ENCODE data around the gene RIOK3.
"Not testable (repeated sequence)": the region's sequence is repeated elsewhere in the genome, so short reads cannot be mapped to it uniquely, and the experiment has no call there.

RIOK3 gene

GRCh38 chr18:23485386-23485785, 32.3 kb downstream of the RIOK3 start:
- TF ChIP-seq ZFX (IDR thresholded peaks at IDR 0.05): no peak
- TF ChIP-seq, protein P1, sequence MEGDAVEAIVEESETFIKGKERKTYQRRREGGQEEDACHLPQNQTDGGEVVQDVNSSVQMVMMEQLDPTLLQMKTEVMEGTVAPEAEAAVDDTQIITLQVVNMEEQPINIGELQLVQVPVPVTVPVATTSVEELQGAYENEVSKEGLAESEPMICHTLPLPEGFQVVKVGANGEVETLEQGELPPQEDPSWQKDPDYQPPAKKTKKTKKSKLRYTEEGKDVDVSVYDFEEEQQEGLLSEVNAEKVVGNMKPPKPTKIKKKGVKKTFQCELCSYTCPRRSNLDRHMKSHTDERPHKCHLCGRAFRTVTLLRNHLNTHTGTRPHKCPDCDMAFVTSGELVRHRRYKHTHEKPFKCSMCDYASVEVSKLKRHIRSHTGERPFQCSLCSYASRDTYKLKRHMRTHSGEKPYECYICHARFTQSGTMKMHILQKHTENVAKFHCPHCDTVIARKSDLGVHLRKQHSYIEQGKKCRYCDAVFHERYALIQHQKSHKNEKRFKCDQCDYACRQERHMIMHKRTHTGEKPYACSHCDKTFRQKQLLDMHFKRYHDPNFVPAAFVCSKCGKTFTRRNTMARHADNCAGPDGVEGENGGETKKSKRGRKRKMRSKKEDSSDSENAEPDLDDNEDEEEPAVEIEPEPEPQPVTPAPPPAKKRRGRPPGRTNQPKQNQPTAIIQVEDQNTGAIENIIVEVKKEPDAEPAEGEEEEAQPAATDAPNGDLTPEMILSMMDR (conservative IDR thresholded peaks at IDR 0.05): no peak
- no peak overlapping the region for H3K27ac ChIP-seq

- TF ChIP-seq, protein P1 (conservative IDR thresholded peaks at IDR 0.05): no peak
- TF ChIP-seq ZFX (IDR thresholded peaks at IDR 0.05): no peak
- no peak overlapping the region for H3K27ac ChIP-seq
These were observed 34.9 kb downstream of the RIOK3 start for GRCh38 chr18:23487738-23488570.

DNA sequence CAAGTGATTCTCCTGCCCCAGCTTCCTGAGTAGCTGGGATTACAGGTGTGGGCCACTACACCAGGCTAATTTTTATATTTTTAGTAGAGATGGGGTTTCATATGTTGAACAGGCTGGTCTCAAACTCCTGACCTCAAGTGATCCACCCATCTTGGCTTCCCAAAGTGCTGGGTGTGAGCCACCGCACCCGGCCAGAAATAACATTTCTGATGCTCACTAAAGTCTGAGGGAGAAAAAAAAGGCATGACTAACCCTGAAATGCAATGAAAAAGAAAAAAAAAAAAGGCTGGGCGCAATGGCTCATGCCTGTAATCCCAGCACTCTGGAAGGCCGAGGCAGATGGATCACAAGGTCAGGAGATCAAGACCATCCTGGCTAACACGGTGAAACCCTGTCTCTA, 36.5 kb downstream of the RIOK3 start:
- H3K27ac ChIP-seq: not testable (repeated sequence)

GRCh38 chr18:23493654-23494053, 40.6 kb downstream of the RIOK3 start:
- H3K27ac ChIP-seq: no peak overlapping the region
- TF ChIP-seq, protein P1 (conservative IDR thresholded peaks at IDR 0.05): no peak
- no peak for TF ChIP-seq ZFX (IDR thresholded peaks at IDR 0.05)

- H3K27ac ChIP-seq: no peak overlapping the region
- TF ChIP-seq, protein P1 (conservative IDR thresholded peaks at IDR 0.05): no peak
- no peak for TF ChIP-seq ZFX (IDR thresholded peaks at IDR 0.05)
These were observed 41.9 kb downstream of the RIOK3 start for GRCh38 chr18:23494992-23495391.

GRCh38 chr18:23495723-23496440, 42.8 kb downstream of the RIOK3 start:
- TF ChIP-seq, protein P1 (conservative IDR thresholded peaks at IDR 0.05): no peak
- H3K27ac ChIP-seq: peak overlapping the region; percentile 2; the same call in 1 of the 2 replicates

GRCh38 chr18:23498117-23498516, 45.0 kb downstream of the RIOK3 start:
- TF ChIP-seq, protein P1 (conservative IDR thresholded peaks at IDR 0.05): no peak
- no peak for TF ChIP-seq ZFX (IDR thresholded peaks at IDR 0.05)
- no peak overlapping the region for H3K27ac ChIP-seq
